ENCODE results near the gene CAPN13.

DNA sequence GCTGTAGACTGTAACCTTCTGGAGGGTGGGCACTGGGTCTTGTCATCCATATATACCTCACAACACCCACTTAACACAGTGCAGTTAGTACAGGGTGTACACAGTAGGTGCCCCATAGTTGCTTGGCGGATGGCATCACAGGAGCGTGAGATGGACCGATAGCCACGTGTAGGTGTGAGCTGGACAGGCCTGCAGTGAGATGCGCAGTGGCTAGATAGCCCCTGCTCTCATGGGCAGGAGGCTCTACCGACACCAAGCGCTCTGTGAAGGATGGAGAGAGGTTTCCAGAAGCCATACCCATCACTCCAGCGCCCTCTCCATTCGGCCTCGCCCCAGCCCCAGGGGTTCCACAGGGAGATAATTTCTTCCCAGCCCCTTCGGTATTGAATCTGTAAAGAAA is 49.5 kb downstream of the CAPN13 start:
- TF ChIP-seq, protein P1, sequence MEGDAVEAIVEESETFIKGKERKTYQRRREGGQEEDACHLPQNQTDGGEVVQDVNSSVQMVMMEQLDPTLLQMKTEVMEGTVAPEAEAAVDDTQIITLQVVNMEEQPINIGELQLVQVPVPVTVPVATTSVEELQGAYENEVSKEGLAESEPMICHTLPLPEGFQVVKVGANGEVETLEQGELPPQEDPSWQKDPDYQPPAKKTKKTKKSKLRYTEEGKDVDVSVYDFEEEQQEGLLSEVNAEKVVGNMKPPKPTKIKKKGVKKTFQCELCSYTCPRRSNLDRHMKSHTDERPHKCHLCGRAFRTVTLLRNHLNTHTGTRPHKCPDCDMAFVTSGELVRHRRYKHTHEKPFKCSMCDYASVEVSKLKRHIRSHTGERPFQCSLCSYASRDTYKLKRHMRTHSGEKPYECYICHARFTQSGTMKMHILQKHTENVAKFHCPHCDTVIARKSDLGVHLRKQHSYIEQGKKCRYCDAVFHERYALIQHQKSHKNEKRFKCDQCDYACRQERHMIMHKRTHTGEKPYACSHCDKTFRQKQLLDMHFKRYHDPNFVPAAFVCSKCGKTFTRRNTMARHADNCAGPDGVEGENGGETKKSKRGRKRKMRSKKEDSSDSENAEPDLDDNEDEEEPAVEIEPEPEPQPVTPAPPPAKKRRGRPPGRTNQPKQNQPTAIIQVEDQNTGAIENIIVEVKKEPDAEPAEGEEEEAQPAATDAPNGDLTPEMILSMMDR (IDR thresholded peaks at IDR 0.05; ENCODE audit: insufficient read depth, low read depth, low read length) = no peak
- no peak for TF ChIP-seq EZH2 (IDR thresholded peaks at IDR 0.05; ENCODE audit: insufficient read depth, low read length)
